Sigmoid colon (tissue), 7 donors: ENCODE data around the gene TLE7. TPM values are rescaled to one million over a fixed set of nuclear protein-coding genes. Genes with fewer than 3 reads are reported as not detected.

Experiments used
- DNase-seq: peaks from one replicate; pipeline ENCODE4 v3.0.0-alpha.2; 2019
- H3K27ac ChIP-seq, 4 donors: fragments of 200-600 bp; sonication (generic); one replicate each; pipeline ENCODE4 v1.5.1; 2016 to 2019; ENCODE audit warnings: mild to moderate bottlenecking in 1 of 4
- H3K27me3 ChIP-seq, 3 donors: fragments of 200-600 bp; sonication (generic); one replicate each; pipeline ENCODE4 v1.5.1; 2019; ENCODE audit warnings: mild to moderate bottlenecking in 1 of 3
- H3K36me3 ChIP-seq, 4 donors: fragments of 200-600 bp; sonication (generic); one replicate each; pipeline ENCODE4 v1.5.1; 2016 to 2019
- H3K4me1 ChIP-seq, 4 donors: fragments of 200-600 bp; sonication (generic); one replicate each; pipeline ENCODE4 v1.5.1; 2017 to 2019
- H3K4me3 ChIP-seq, 4 donors: fragments of 200-600 bp; sonication (generic); one replicate each; pipeline ENCODE4 v1.5.1; 2017 to 2019; ENCODE audit warnings: mild to moderate bottlenecking in 2 of 4, moderate library complexity in 1 of 4
- H3K9me3 ChIP-seq, 4 donors: fragments of 200-600 bp in 3 of 4; sonication (generic) in 3 of 4; one replicate each; pipeline versions ENCODE4 v1.5.1 to v1.6.1; 2013 to 2019
- CTCF ChIP-seq, 4 experiments: fragments of 450-650 bp in 3 of 4; fragments of 200-600 bp in 1 of 4; IDR thresholded peaks; one replicate each; pipeline ENCODE4 v1.5.1; 2016 to 2019; ENCODE audit warnings: antibody characterized with exemption in 4 of 4, mild to moderate bottlenecking in 3 of 4, moderate library complexity in 2 of 4
- EP300 ChIP-seq, 4 donors: sonication (generic); formaldehyde crosslinking; IDR thresholded peaks; one replicate each; pipeline ENCODE4 v1.6.1; 2017; ENCODE audit warnings: antibody characterized with exemption in 4 of 4
- POLR2A ChIP-seq, 2 donors: fragments of 450-650 bp; IDR thresholded peaks; one replicate each; pipeline ENCODE4 v1.6.1; 2016; ENCODE audit warnings: antibody characterized with exemption in 2 of 2, mild to moderate bottlenecking in 2 of 2, moderate library complexity in 2 of 2
- POLR2AphosphoS5 ChIP-seq, 4 donors: sonication (generic); formaldehyde crosslinking; IDR thresholded peaks; one replicate each; pipeline ENCODE4 v1.6.1; 2017; ENCODE audit warnings: antibody characterized with exemption in 4 of 4
- WGBS, 2 donors: extraction: QIAGEN DNeasy Blood & Tissue Kit; methylation state at CpG; one replicate each; pipeline ENCODE4 v1.1.7; 2013; 5-methylcytosine and 5-hydroxymethylcytosine counted together
- intact Hi-C: fragments of 100-400 bp; cut with DNase I; formaldehyde crosslinking; loops from one replicate; pipeline ENCODE4 v1.15.1; 2023
- polyA plus RNA-seq, 3 donors: library from polyadenylated mRNA; stranded (reverse); fragments of 200-250 nt; gene quantifications; one replicate each; pipeline ENCODE4 v1.2.3, GENCODE V29; 2013
- total RNA-seq, 4 donors: library from RNA; depleted of rRNA; stranded (reverse); fragments of >200 nt; gene quantifications; one replicate each; pipeline ENCODE4 v1.1.0, GENCODE V29; 2016
- donor health status: healthy with polysubstance abuse.
- donor health status: Bipolar disorder and iron deficiency.
- donor health status: healthy.

TLE7 gene
- total and polyA plus RNA-seq, 7 donors, result not detected

- TF ChIP-seq EP300 (IDR thresholded peaks at IDR 0.05) (no peak), CTCF (IDR thresholded peaks at IDR 0.05) (no peak), POLR2AphosphoS5 (IDR thresholded peaks at IDR 0.05) (no peak), POLR2A (IDR thresholded peaks at IDR 0.05) (no peak)
- Histone ChIP-seq H3K9me3 (no peaks in the 10 kb centered on the region), H3K27me3 (peaks cover 0 to 37% (median 12%) of the 10 kb centered on the region in 3 donors), H3K4me3 (no peak overlapping the region), H3K36me3 (no peaks in the 10 kb centered on the region), H3K4me1 (no peaks in the 10 kb centered on the region), H3K27ac (no peak overlapping the region)
- DNase-seq, result no peak
- WGBS, 2 donors, result 77 to 86% methylated on average over 3 of the region's 3 CpGs
- intact Hi-C loops, result no loop called here
These were observed 12.3 kb downstream of the TLE7 start for GRCh38 chr16:71429581-71429980.

GRCh38 chr16:71428883-71429282 is 13.0 kb downstream of the TLE7 start:
- intact Hi-C loops, result no loop called here
- TF ChIP-seq POLR2AphosphoS5 (IDR thresholded peaks at IDR 0.05) (no peak), CTCF (IDR thresholded peaks at IDR 0.05) (no peak), EP300 (IDR thresholded peaks at IDR 0.05) (no peak), POLR2A (IDR thresholded peaks at IDR 0.05) (no peak)
- no peak overlapping the region for H3K27ac ChIP-seq

DNA sequence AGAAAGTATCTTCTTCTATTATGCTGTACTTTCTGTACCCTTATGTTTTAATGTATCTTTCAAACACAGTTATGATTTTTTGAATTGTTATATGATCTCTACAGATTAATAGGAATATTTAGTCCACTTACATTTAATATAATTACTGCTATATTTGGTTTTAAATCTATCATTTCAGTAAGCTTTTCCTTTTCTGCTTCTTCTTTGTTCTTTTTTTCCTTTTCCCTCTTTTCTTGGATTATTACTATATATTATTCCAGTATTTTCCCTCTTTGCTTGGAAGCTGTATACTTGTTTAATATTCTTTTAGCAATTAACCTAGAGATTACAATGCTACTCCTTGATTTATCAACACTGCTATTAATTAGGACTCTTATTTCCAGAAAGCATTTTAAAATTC is 13.5 kb downstream of the TLE7 start:
- H3K27me3 ChIP-seq, result peaks cover 0 to 42% (median 20%) of the 10 kb centered on the region in 3 donors
- no peak overlapping the region for H3K4me3 ChIP-seq
- intact Hi-C loops, result no loop called here
- no peaks in the 10 kb centered on the region for H3K4me1 ChIP-seq
- no peak overlapping the region for H3K27ac ChIP-seq
- TF ChIP-seq EP300 (IDR thresholded peaks at IDR 0.05) (no peak), POLR2AphosphoS5 (IDR thresholded peaks at IDR 0.05) (no peak), CTCF (IDR thresholded peaks at IDR 0.05) (no peak), POLR2A (IDR thresholded peaks at IDR 0.05) (no peak)
- DNase-seq, result no peak
- no peaks in the 10 kb centered on the region for H3K36me3 ChIP-seq
- H3K9me3 ChIP-seq, result no peaks in the 10 kb centered on the region

More at GRCh38 chr16:71428883-71429282, 13.0 kb downstream of the TLE7 start:
- Histone ChIP-seq H3K9me3 (no peaks in the 10 kb centered on the region), H3K4me1 (no peaks in the 10 kb centered on the region), H3K27me3 (peaks cover 0 to 42% (median 17%) of the 10 kb centered on the region in 3 donors), H3K36me3 (no peaks in the 10 kb centered on the region), H3K4me3 (no peak overlapping the region)
- DNase-seq, result no peak
- 91% methylated on average over 2 of the region's 2 CpGs for WGBS, 2 donors

GRCh38 chr16:71426880-71427615 is 14.8 kb downstream of the TLE7 start:
- Histone ChIP-seq H3K27me3 (peaks cover 0 to 42% (median 20%) of the 10 kb centered on the region in 3 donors), H3K36me3 (no peaks in the 10 kb centered on the region), H3K9me3 (no peaks in the 10 kb centered on the region), H3K4me1 (no peaks in the 10 kb centered on the region), H3K4me3 (no peak overlapping the region), H3K27ac (no peak overlapping the region)
- peak; percentile 8 for DNase-seq
- 50 to 62% methylated on average over 12 of the region's 12 CpGs for WGBS, 2 donors
- intact Hi-C loops, result no loop called here
- TF ChIP-seq POLR2A (IDR thresholded peaks at IDR 0.05) (no peak), CTCF (IDR thresholded peaks at IDR 0.05) (no peak), POLR2AphosphoS5 (IDR thresholded peaks at IDR 0.05) (no peak), EP300 (IDR thresholded peaks at IDR 0.05) (no peak)
